A549 (cell line): Measurements from ENCODE around the gene CETP.

Source experiments
- BHLHE40 ChIP-seq: IDR thresholded peaks from 2 replicates; pipeline ENCODE4 v1.6.1; 2012; ENCODE audit warnings: low read depth, low read length, inconsistent platforms
- CHD4 ChIP-seq: fragments of 200-600 bp; sonication (generic); IDR thresholded peaks from 2 replicates; pipeline ENCODE4 v1.6.1; 2016; ENCODE audit warnings: antibody characterized with exemption, mild to moderate bottlenecking, borderline replicate concordance
- EP300 ChIP-seq, 2 experiments: fragments of >200 bp; sonication (Bioruptor Twin); formaldehyde crosslinking; IDR thresholded peaks; 2 replicates in 1 of 2; 3 replicates in 1 of 2; pipeline ENCODE4 v1.6.1; 2016 to 2017
- JUN ChIP-seq, 2 experiments: fragments of >200 bp; sonication (Bioruptor Twin); formaldehyde crosslinking; IDR thresholded peaks; 2 replicates in 1 of 2; 3 replicates in 1 of 2; pipeline ENCODE4 v1.6.1; 2016 to 2017
- MAX ChIP-seq: IDR thresholded peaks from 2 replicates; pipeline ENCODE4 v1.6.1; 2012
- MYC ChIP-seq: IDR thresholded peaks from 2 replicates; pipeline ENCODE4 v1.6.1; 2012; ENCODE audit warnings: mild to moderate bottlenecking, inconsistent platforms, low read length, improper control_type of control experiment, borderline replicate concordance
- NR3C1 ChIP-seq: fragments of >200 bp; sonication (Bioruptor Twin); formaldehyde crosslinking; IDR thresholded peaks from 3 replicates; pipeline ENCODE4 v1.6.1; 2017
- PBX3 ChIP-seq: IDR thresholded peaks from 2 replicates; pipeline ENCODE4 v1.6.1; 2012
- POLR2A ChIP-seq: IDR thresholded peaks from 2 replicates; pipeline ENCODE4 v1.6.1; 2012; ENCODE audit warnings: mild to moderate bottlenecking, low read length
- POLR2AphosphoS2 ChIP-seq: conservative IDR thresholded peaks from 2 replicates; pipeline ENCODE4 v1.6.1; 2012; ENCODE audit warnings: low read length, improper control_type of control experiment, inconsistent platforms
- USF2 ChIP-seq: fragments of 450-650 bp; IDR thresholded peaks from 2 replicates; pipeline ENCODE4 v1.6.1; 2014; ENCODE audit warnings: antibody characterized with exemption
- TF ChIP-seq, protein P1 (sequence below): fragments of >200 bp; sonication (Bioruptor Twin); formaldehyde crosslinking; IDR thresholded peaks from 3 replicates; pipeline ENCODE4 v1.5.1; 2016
- TF ChIP-seq, protein P2 (sequence below): fragments of 200-600 bp; sonication (generic); IDR thresholded peaks from 2 replicates; pipeline ENCODE4 v1.6.1; 2016; ENCODE audit warnings: antibody characterized with exemption, mild to moderate bottlenecking, moderate library complexity

DNA sequence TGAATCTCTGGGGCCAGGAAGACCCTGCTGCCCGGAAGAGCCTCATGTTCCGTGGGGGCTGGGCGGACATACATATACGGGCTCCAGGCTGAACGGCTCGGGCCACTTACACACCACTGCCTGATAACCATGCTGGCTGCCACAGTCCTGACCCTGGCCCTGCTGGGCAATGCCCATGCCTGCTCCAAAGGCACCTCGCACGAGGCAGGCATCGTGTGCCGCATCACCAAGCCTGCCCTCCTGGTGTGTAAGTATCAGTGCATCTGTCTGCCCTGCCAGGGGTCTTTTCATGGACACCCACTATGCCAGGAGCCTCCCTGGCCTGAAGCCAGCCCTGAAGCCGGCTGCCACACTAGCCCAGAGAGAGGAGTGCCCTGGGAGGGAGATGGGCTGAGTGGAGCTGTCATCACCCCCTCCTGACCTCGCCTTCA lies at the start of gene CETP:
- no peak for TF ChIP-seq BHLHE40
- TF ChIP-seq POLR2AphosphoS2: no peak
- no peak for TF ChIP-seq USF2
- TF ChIP-seq MAX: no peak
- no peak for TF ChIP-seq JUN (IDR thresholded peaks at IDR 0.05)
- TF ChIP-seq CHD4: no peak
- TF ChIP-seq, protein P1, sequence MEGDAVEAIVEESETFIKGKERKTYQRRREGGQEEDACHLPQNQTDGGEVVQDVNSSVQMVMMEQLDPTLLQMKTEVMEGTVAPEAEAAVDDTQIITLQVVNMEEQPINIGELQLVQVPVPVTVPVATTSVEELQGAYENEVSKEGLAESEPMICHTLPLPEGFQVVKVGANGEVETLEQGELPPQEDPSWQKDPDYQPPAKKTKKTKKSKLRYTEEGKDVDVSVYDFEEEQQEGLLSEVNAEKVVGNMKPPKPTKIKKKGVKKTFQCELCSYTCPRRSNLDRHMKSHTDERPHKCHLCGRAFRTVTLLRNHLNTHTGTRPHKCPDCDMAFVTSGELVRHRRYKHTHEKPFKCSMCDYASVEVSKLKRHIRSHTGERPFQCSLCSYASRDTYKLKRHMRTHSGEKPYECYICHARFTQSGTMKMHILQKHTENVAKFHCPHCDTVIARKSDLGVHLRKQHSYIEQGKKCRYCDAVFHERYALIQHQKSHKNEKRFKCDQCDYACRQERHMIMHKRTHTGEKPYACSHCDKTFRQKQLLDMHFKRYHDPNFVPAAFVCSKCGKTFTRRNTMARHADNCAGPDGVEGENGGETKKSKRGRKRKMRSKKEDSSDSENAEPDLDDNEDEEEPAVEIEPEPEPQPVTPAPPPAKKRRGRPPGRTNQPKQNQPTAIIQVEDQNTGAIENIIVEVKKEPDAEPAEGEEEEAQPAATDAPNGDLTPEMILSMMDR: no peak
- TF ChIP-seq EP300 (IDR thresholded peaks at IDR 0.05): no peak
- TF ChIP-seq POLR2A: no peak
- TF ChIP-seq, protein P2, sequence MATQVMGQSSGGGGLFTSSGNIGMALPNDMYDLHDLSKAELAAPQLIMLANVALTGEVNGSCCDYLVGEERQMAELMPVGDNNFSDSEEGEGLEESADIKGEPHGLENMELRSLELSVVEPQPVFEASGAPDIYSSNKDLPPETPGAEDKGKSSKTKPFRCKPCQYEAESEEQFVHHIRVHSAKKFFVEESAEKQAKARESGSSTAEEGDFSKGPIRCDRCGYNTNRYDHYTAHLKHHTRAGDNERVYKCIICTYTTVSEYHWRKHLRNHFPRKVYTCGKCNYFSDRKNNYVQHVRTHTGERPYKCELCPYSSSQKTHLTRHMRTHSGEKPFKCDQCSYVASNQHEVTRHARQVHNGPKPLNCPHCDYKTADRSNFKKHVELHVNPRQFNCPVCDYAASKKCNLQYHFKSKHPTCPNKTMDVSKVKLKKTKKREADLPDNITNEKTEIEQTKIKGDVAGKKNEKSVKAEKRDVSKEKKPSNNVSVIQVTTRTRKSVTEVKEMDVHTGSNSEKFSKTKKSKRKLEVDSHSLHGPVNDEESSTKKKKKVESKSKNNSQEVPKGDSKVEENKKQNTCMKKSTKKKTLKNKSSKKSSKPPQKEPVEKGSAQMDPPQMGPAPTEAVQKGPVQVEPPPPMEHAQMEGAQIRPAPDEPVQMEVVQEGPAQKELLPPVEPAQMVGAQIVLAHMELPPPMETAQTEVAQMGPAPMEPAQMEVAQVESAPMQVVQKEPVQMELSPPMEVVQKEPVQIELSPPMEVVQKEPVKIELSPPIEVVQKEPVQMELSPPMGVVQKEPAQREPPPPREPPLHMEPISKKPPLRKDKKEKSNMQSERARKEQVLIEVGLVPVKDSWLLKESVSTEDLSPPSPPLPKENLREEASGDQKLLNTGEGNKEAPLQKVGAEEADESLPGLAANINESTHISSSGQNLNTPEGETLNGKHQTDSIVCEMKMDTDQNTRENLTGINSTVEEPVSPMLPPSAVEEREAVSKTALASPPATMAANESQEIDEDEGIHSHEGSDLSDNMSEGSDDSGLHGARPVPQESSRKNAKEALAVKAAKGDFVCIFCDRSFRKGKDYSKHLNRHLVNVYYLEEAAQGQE: no peak
- no peak for TF ChIP-seq PBX3
- no peak for TF ChIP-seq MYC
- TF ChIP-seq NR3C1: no peak
